CD4-positive, alpha-beta T cell (primary cell): ENCODE data around the gene RAB17. TPM values are rescaled to one million over a fixed set of nuclear protein-coding genes. Genes with fewer than 3 reads are reported as not detected.

Experiments
- ATAC-seq: fragments of 200-7000 bp; cut with Tn5 transposase; one replicate; pipeline ENCODE4 v1.10.0; 2022; ENCODE audit warnings: mild to moderate bottlenecking; ENCODE audit not compliant: poor library complexity
- CTCF ChIA-PET: fragments of 350-600 bp; sonication (Branson Sonifier 250); formaldehyde crosslinking; loops from one replicate; lab custom pipeline; 2021; ENCODE audit warnings: antibody characterized with exemption, inconsistent platforms; lab: Charles Lee
- POLR2A ChIA-PET: fragments of 350-600 bp; sonication (Branson Sonifier 250); formaldehyde crosslinking; loops from one replicate; lab custom pipeline; 2021; ENCODE audit warnings: antibody characterized with exemption, inconsistent platforms; lab: Charles Lee
- DNase-seq, 14 experiments: peaks; one replicate each; pipeline ENCODE4 v3.0.0-alpha.2; 2013 to 2020; ENCODE audit warnings: mixed read lengths in 2 of 14
- H3K27ac ChIP-seq, 2 donors: one replicate each; pipeline versions ENCODE4 v1.5.1 to v1.7.0; 2013; ENCODE audit warnings: low read length in 2 of 2, low read depth in 1 of 2, mild to moderate bottlenecking in 1 of 2
- H3K27me3 ChIP-seq, 2 experiments: 1 replicate in 1 of 2; 2 replicates in 1 of 2; pipeline versions ENCODE4 v1.6.1 to v1.7.0; 2013; ENCODE audit warnings: low read length in 2 of 2, control low read depth in 1 of 2, mild to moderate bottlenecking in 1 of 2, moderate library complexity in 1 of 2; ENCODE audit not compliant: insufficient read depth in 2 of 2, control insufficient read depth in 1 of 2
- H3K36me3 ChIP-seq: one replicate; pipeline ENCODE4 v1.6.1; 2013; ENCODE audit warnings: low read length, control low read depth; ENCODE audit not compliant: insufficient read depth
- H3K4me1 ChIP-seq: one replicate; pipeline ENCODE4 v1.6.1; 2013; ENCODE audit warnings: low read length, control low read depth; ENCODE audit not compliant: insufficient read depth
- H3K4me3 ChIP-seq: one replicate; pipeline ENCODE4 v1.5.1; 2013; ENCODE audit warnings: mild to moderate bottlenecking, low read length, moderate library complexity
- H3K9me3 ChIP-seq, 2 experiments: 1 replicate in 1 of 2; 2 replicates in 1 of 2; pipeline versions ENCODE4 v1.6.1 to v1.7.0; 2013; ENCODE audit warnings: low read length in 2 of 2, mild to moderate bottlenecking in 2 of 2, control low read depth in 1 of 2, moderate library complexity in 1 of 2; ENCODE audit not compliant: control insufficient read depth in 1 of 2, insufficient read depth in 1 of 2
- H3K27ac Mint-ChIP-seq: one replicate; pipeline ENCODE4 v1.8.0; 2020; ENCODE audit warnings: mixed read lengths
- H3K27me3 Mint-ChIP-seq: one replicate; pipeline ENCODE4 v1.8.0; 2021; ENCODE audit warnings: mixed read lengths
- H3K36me3 Mint-ChIP-seq: one replicate; pipeline ENCODE4 v1.8.0; 2021; ENCODE audit warnings: low read depth, mixed read lengths
- H3K4me1 Mint-ChIP-seq: one replicate; pipeline ENCODE4 v1.8.0; 2021; ENCODE audit warnings: low read depth, mixed read lengths
- H3K4me3 Mint-ChIP-seq: one replicate; pipeline ENCODE4 v1.8.0; 2020; ENCODE audit warnings: mild to moderate bottlenecking, mixed read lengths
- H3K9me3 Mint-ChIP-seq: one replicate; pipeline ENCODE4 v1.8.0; 2020; ENCODE audit warnings: mixed read lengths
- CTCF ChIP-seq: fragments of 200-600 bp; IDR thresholded peaks from one replicate; pipeline ENCODE4 v1.8.0; 2022; ENCODE audit warnings: antibody characterized with exemption, mild to moderate bottlenecking
- intact Hi-C, 2 experiments: fragments of 100-400 bp; cut with DNase I in 1 of 2; cut with micrococcal nuclease in 1 of 2; formaldehyde crosslinking; loops; one replicate each; pipeline versions ENCODE4 v1.15.1 to v1.9.0; 2023 to 2025; cut with DNase I, micrococcal nuclease
- total RNA-seq, 174 experiments: library from RNA in 2 of 174; stranded (reverse) in 2 of 174; gene quantifications; one replicate each; pipeline ENCODE4 v1.2.3 and lab custom pipeline; 2021 to 2026

Gene RAB17
- total RNA-seq, 2 experiments from 2014 or later, result not detected

GRCh38 chr2:237571551-237571950 is 19.0 kb downstream of the RAB17 start:
- Mint-ChIP-seq H3K9me3 (no peaks in the 10 kb centered on the region), H3K36me3 (no peaks in the 10 kb centered on the region), H3K4me1 (peaks cover 5% of the 10 kb centered on the region), H3K27ac (no peak overlapping the region), H3K27me3 (peaks cover 7% of the 10 kb centered on the region), H3K4me3 (no peak overlapping the region)
- H3K4me3 ChIP-seq, result no peak overlapping the region
- ATAC-seq (no peak), DNase-seq (no peak)
- POLR2A ChIA-PET, result interaction anchor here (1.2 to 1.3 kb wide), 2 partner anchors 59 to 486 kb away, joined by 3 to 5 read pairs; partner anchors contain the start of gene COPS8
- intact Hi-C loops, result loop anchor here (2.0 to 10.0 kb wide), 3 partner anchors 147 to 1227 kb away; no protein-coding TSS in a partner anchor
- peaks cover 6% of the 10 kb centered on the region for H3K4me1 ChIP-seq
- H3K36me3 ChIP-seq, result no peaks in the 10 kb centered on the region
- H3K27me3 ChIP-seq, result peaks cover 0 to 4% of the 10 kb centered on the region in 2 experiments
- no peak for TF ChIP-seq CTCF
- H3K9me3 ChIP-seq, result peaks cover 0 to 11% of the 10 kb centered on the region in 2 experiments
- H3K27ac ChIP-seq, result no peak overlapping the region
- CTCF ChIA-PET, result interaction anchor here (0.9 to 3.1 kb wide), 15 partner anchors 10 to 421 kb away, joined by 3 to 37 read pairs (median 5); no protein-coding TSS in a partner anchor

- ChIA-PET CTCF (interaction anchor here (2.3 to 3.1 kb wide), 2 partner anchors 58 to 95 kb away, joined by 7 to 37 read pairs; no protein-coding TSS in a partner anchor), POLR2A (no interaction called here)
- Mint-ChIP-seq H3K36me3 (no peaks in the 10 kb centered on the region), H3K9me3 (no peaks in the 10 kb centered on the region), H3K27me3 (peaks cover 4% of the 10 kb centered on the region), H3K27ac (no peak overlapping the region), H3K4me1 (peaks cover 5% of the 10 kb centered on the region), H3K4me3 (no peak overlapping the region)
- H3K4me1 ChIP-seq, result peaks cover 6% of the 10 kb centered on the region
- peaks cover 0 to 4% of the 10 kb centered on the region in 2 experiments for H3K27me3 ChIP-seq
- intact Hi-C loops, result loop anchor here (2.0 to 10.0 kb wide), 3 partner anchors 146 to 1226 kb away; no protein-coding TSS in a partner anchor
- DNase-seq, result no peak
- peaks cover 0 to 16% of the 10 kb centered on the region in 2 experiments for H3K9me3 ChIP-seq
- H3K4me3 ChIP-seq, result no peak overlapping the region
- no peaks in the 10 kb centered on the region for H3K36me3 ChIP-seq
- no peak overlapping the region for H3K27ac ChIP-seq
- no peak for TF ChIP-seq CTCF
- ATAC-seq, result no peak
Measured at GRCh38 chr2:237570776-237571335, 19.7 kb downstream of the RAB17 start.

GRCh38 chr2:237569896-237570295 is 20.6 kb downstream of the RAB17 start:
- Histone ChIP-seq H3K27me3 (peaks cover 0 to under 1% of the 10 kb centered on the region in 2 experiments), H3K9me3 (peaks cover 0 to 16% of the 10 kb centered on the region in 2 experiments), H3K4me3 (no peak overlapping the region), H3K4me1 (peaks cover 6% of the 10 kb centered on the region), H3K27ac (no peak overlapping the region), H3K36me3 (no peaks in the 10 kb centered on the region)
- no peak overlapping the region for H3K4me3 Mint-ChIP-seq
- intact Hi-C loops, result loop anchor here (2.0 to 10.0 kb wide), 3 partner anchors 145 to 1225 kb away; no protein-coding TSS in a partner anchor
- DNase-seq, result no peak
- CTCF ChIA-PET, result no interaction called here
- H3K36me3 Mint-ChIP-seq, result no peaks in the 10 kb centered on the region
- ATAC-seq, result no peak
- peaks cover 5% of the 10 kb centered on the region for H3K4me1 Mint-ChIP-seq
- H3K27me3 Mint-ChIP-seq, result peaks cover 4% of the 10 kb centered on the region
- TF ChIP-seq CTCF, result no peak
- POLR2A ChIA-PET, result no interaction called here
- no peak overlapping the region for H3K27ac Mint-ChIP-seq
- H3K9me3 Mint-ChIP-seq, result no peaks in the 10 kb centered on the region
